Measurements from ENCODE around the gene F7.

GRCh38 chr13:113091891-113092775, 13.5 kb upstream of the F7 start:
- TF ChIP-seq CTCF (IDR thresholded peaks at IDR 0.05): no peak
- no peak for TF ChIP-seq USF1 (CRISPR knock-in tag; IDR thresholded peaks at IDR 0.05)

Measured in WTC11 (cell line).